Mucosa of rectum (tissue), 2 donors: ENCODE data around the gene DENND2D.

ENCODE experiments used
- H3K27ac ChIP-seq, 2 donors: one replicate each; pipeline ENCODE4 v1.7.0; 2013; ENCODE audit warnings: inconsistent platforms in 2 of 2, low read depth in 2 of 2, low read length in 2 of 2
- H3K27me3 ChIP-seq, 2 donors: one replicate each; pipeline ENCODE4 v1.7.0; 2013; ENCODE audit warnings: low read length in 2 of 2; ENCODE audit not compliant: control insufficient read depth in 2 of 2, insufficient read depth in 2 of 2
- H3K36me3 ChIP-seq, 2 donors: one replicate each; pipeline ENCODE4 v1.7.0; 2013; ENCODE audit warnings: low read length in 2 of 2; ENCODE audit not compliant: control insufficient read depth in 2 of 2, insufficient read depth in 2 of 2
- H3K4me1 ChIP-seq, 2 donors: one replicate each; pipeline ENCODE4 v1.7.0; 2013; ENCODE audit warnings: low read length in 2 of 2, mild to moderate bottlenecking in 1 of 2; ENCODE audit not compliant: control insufficient read depth in 2 of 2, insufficient read depth in 2 of 2
- H3K4me3 ChIP-seq, 2 donors: one replicate each; pipeline ENCODE4 v1.7.0; 2013; ENCODE audit warnings: low read length in 2 of 2
- H3K9ac ChIP-seq, 2 donors: one replicate each; pipeline ENCODE4 v1.7.0; 2013; ENCODE audit warnings: low read length in 2 of 2, low read depth in 1 of 2, mild to moderate bottlenecking in 1 of 2
- H3K9me3 ChIP-seq, 2 donors: one replicate each; pipeline ENCODE4 v1.7.0; 2013; ENCODE audit warnings: low read length in 2 of 2; ENCODE audit not compliant: control insufficient read depth in 2 of 2
- donor health status: healthy.
- donor health status: Normal muscosa, but diverticular disease.

Gene DENND2D

GRCh38 chr1:111139956-111140679 lies 60.3 kb downstream of the DENND2D start, which contains the start of the genes CEPT1 and DRAM2:
CEPT1 (plus strand) TSS chr1:111140223; CDS start chr1:111147715, 7,492 bp downstream.
DRAM2 (minus strand) TSS chr1:111140093; CDS start chr1:111131554, 8,539 bp downstream.
- Histone ChIP-seq H3K27me3 (no peaks in the 10 kb centered on the region), H3K9me3 (no peaks in the 10 kb centered on the region), H3K4me3 (peak within 1 kb of the TSS; percentile 81 to 95), H3K9ac (peak within 1 kb of the TSS; percentile 82 to 89), H3K27ac (peak within 1 kb of the TSS; percentile 88 to 94), H3K4me1 (peaks cover 11 to 14% of the 10 kb centered on the region in 2 donors), H3K36me3 (peaks cover 2% of the 10 kb centered on the region in 2 donors)

- Histone ChIP-seq H3K9ac (peak overlapping the region; percentile 82 to 89), H3K4me3 (peak overlapping the region; percentile 81 to 95), H3K36me3 (peaks cover 2 to 5% of the 10 kb centered on the region in 2 donors), H3K27me3 (no peaks in the 10 kb centered on the region), H3K27ac (peak overlapping the region; percentile 88 to 94), H3K9me3 (no peaks in the 10 kb centered on the region), H3K4me1 (peaks cover 11 to 14% of the 10 kb centered on the region in 2 donors)
Measured at GRCh38 chr1:111139324-111139955, 61.0 kb downstream of the DENND2D start.
